ENCODE data around the gene PGLYRP4.

Gene PGLYRP4

GRCh38 chr1:153396461-153396860, 47.8 kb upstream of the PGLYRP4 start:
- no peaks in the 10 kb centered on the region for H3K4me1 ChIP-seq (ENCODE audit: control insufficient read depth, low read length)
- no peak overlapping the region for H3K4me2 ChIP-seq (ENCODE audit: low read length)
- no peak for TF ChIP-seq EZH2phosphoT487 (IDR thresholded peaks at IDR 0.05; ENCODE audit: borderline replicate concordance, low read length)
- no peak for TF ChIP-seq CTCF (IDR thresholded peaks at IDR 0.05; ENCODE audit: low read depth, low read length, poor library complexity, severe bottlenecking)
- H3K27ac ChIP-seq (ENCODE audit: low read depth, low read length): no peak overlapping the region
- H3K9me3 ChIP-seq (ENCODE audit: control insufficient read depth, insufficient read depth, low read length): no peaks in the 10 kb centered on the region
- H3K4me3 ChIP-seq (ENCODE audit: low read length): no peak overlapping the region
- no peaks in the 10 kb centered on the region for H4K20me1 ChIP-seq (ENCODE audit: control insufficient read depth, insufficient read depth, low read depth, low read length)
- H3K79me2 ChIP-seq (ENCODE audit: control insufficient read depth, low read length): no peaks in the 10 kb centered on the region
- H3F3A ChIP-seq (ENCODE audit: control insufficient read depth, insufficient read depth): no peaks in the 10 kb centered on the region
- H3K36me3 ChIP-seq (ENCODE audit: control insufficient read depth, low read length): no peaks in the 10 kb centered on the region
- H3K9me2 ChIP-seq (replicated peaks; ENCODE audit: control insufficient read depth, low read length): no peaks in the 10 kb centered on the region
- no peaks in the 10 kb centered on the region for H3K27me3 ChIP-seq (ENCODE audit: control insufficient read depth, low read length)

- Histone ChIP-seq H3K4me2 (ENCODE audit: low read length) (no peak overlapping the region), H4K20me1 (ENCODE audit: control insufficient read depth, insufficient read depth, low read depth, low read length) (no peaks in the 10 kb centered on the region), H3K4me3 (ENCODE audit: low read length) (no peak overlapping the region), H3K27me3 (ENCODE audit: control insufficient read depth, low read length) (no peaks in the 10 kb centered on the region), H3K9me3 (ENCODE audit: control insufficient read depth, insufficient read depth, low read length) (no peaks in the 10 kb centered on the region), H3K4me1 (ENCODE audit: control insufficient read depth, low read length) (no peaks in the 10 kb centered on the region), H3K27ac (ENCODE audit: low read depth, low read length) (no peak overlapping the region), H3K9me2 (replicated peaks; ENCODE audit: control insufficient read depth, low read length) (no peaks in the 10 kb centered on the region), H3F3A (ENCODE audit: control insufficient read depth, insufficient read depth) (no peaks in the 10 kb centered on the region), H3K36me3 (ENCODE audit: control insufficient read depth, low read length) (no peaks in the 10 kb centered on the region), H3K79me2 (ENCODE audit: control insufficient read depth, low read length) (no peaks in the 10 kb centered on the region)
- no peak for TF ChIP-seq EZH2phosphoT487 (IDR thresholded peaks at IDR 0.05; ENCODE audit: borderline replicate concordance, low read length)
- TF ChIP-seq CTCF (IDR thresholded peaks at IDR 0.05; ENCODE audit: low read depth, low read length, poor library complexity, severe bottlenecking): no peak
Observed at GRCh38 chr1:153395776-153396175, 47.1 kb upstream of the PGLYRP4 start.

- TF ChIP-seq CTCF (IDR thresholded peaks at IDR 0.05; ENCODE audit: low read depth, low read length, poor library complexity, severe bottlenecking) (no peak), EZH2phosphoT487 (IDR thresholded peaks at IDR 0.05; ENCODE audit: borderline replicate concordance, low read length) (no peak)
- H3K27me3 ChIP-seq (ENCODE audit: control insufficient read depth, low read length): no peaks in the 10 kb centered on the region
- H3K9me3 ChIP-seq (ENCODE audit: control insufficient read depth, insufficient read depth, low read length): no peaks in the 10 kb centered on the region
- no peak overlapping the region for H3K4me3 ChIP-seq (ENCODE audit: low read length)
- H3K36me3 ChIP-seq (ENCODE audit: control insufficient read depth, low read length): no peaks in the 10 kb centered on the region
- H3K79me2 ChIP-seq (ENCODE audit: control insufficient read depth, low read length): no peaks in the 10 kb centered on the region
- H3K27ac ChIP-seq (ENCODE audit: low read depth, low read length): no peak overlapping the region
- no peak overlapping the region for H3K4me2 ChIP-seq (ENCODE audit: low read length)
- no peaks in the 10 kb centered on the region for H3K9me2 ChIP-seq (replicated peaks; ENCODE audit: control insufficient read depth, low read length)
- no peaks in the 10 kb centered on the region for H4K20me1 ChIP-seq (ENCODE audit: control insufficient read depth, insufficient read depth, low read depth, low read length)
- H3K4me1 ChIP-seq (ENCODE audit: control insufficient read depth, low read length): no peaks in the 10 kb centered on the region
- H3F3A ChIP-seq (ENCODE audit: control insufficient read depth, insufficient read depth): no peaks in the 10 kb centered on the region
Observed at GRCh38 chr1:153395136-153395685, 46.6 kb upstream of the PGLYRP4 start.

All from DOHH2 (cell line).